GM21381 (cell line): ENCODE data around the gene ARHGEF12.

Experiments
- ATAC-seq: cut with Tn5 transposase; IDR thresholded peaks from one replicate; pipeline ENCODE4 v1.9.1; 2021; ENCODE audit warnings: mild to moderate bottlenecking, moderate library complexity; ENCODE audit not compliant: unreplicated experiment

The ARHGEF12 gene, protein sequence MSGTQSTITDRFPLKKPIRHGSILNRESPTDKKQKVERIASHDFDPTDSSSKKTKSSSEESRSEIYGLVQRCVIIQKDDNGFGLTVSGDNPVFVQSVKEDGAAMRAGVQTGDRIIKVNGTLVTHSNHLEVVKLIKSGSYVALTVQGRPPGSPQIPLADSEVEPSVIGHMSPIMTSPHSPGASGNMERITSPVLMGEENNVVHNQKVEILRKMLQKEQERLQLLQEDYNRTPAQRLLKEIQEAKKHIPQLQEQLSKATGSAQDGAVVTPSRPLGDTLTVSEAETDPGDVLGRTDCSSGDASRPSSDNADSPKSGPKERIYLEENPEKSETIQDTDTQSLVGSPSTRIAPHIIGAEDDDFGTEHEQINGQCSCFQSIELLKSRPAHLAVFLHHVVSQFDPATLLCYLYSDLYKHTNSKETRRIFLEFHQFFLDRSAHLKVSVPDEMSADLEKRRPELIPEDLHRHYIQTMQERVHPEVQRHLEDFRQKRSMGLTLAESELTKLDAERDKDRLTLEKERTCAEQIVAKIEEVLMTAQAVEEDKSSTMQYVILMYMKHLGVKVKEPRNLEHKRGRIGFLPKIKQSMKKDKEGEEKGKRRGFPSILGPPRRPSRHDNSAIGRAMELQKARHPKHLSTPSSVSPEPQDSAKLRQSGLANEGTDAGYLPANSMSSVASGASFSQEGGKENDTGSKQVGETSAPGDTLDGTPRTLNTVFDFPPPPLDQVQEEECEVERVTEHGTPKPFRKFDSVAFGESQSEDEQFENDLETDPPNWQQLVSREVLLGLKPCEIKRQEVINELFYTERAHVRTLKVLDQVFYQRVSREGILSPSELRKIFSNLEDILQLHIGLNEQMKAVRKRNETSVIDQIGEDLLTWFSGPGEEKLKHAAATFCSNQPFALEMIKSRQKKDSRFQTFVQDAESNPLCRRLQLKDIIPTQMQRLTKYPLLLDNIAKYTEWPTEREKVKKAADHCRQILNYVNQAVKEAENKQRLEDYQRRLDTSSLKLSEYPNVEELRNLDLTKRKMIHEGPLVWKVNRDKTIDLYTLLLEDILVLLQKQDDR (N-terminal part only)

DNA sequence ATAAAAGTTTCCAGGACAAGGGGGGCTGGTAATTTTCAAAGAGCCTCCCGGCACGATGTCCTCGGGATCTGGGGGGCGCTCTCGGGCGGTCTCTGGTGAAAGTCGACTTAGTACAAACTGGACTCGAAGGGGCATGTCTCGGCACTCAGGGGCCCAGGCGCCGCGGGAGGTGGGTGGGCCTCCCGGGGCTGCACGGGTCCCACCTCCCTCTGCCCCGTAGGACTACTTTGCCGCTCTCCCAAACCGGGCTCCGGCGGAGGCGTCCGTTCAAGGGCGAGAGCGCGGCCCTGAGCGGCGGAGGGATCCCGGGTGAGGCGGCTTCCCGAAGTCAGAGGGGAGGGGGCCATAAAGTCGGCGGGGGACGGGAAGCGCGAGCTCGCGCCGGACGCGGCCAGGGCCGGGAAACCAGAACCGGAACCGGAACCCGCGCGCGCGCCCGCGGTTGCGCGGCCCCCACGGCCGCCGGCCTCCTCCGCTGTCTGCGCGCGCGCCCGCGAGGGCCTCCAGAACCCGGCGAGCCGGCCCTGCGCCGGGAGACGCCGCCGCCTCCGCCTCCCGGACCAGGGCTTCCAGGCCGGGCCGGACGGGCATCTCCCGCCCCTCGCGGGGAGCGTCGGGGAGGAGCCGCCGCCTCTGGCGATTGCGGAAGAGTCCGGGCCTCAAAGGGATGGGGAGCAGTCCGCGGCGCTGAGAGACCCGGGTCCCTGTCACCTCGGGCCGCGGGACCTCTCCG lies at the start of gene ARHGEF12:
TSS of gene ARHGEF12 (plus strand) at position 506 of the 733 bp plus-strand sequence. CDS start 831 bp downstream, outside the sequence.
- ATAC-seq, result peak; percentile 68

DNA sequence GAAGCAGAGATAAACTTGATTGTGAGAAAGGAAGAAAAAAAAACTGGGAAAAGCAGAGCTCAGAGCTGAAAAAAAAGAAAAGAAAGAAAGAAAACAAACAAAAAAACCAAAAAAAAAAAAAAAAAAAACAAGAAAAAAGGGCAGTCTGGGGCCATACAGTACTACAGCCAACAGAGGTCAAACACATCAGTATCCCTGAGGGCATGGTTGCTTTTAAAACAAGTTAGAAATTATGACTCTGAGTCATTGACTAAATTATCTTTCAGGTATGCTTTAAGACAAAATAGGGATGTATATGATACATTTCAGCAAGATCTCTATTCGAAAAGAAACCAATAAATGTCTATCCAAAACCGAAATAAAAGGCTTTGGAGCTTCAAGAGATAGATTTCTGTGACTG lies 48.2 kb upstream of the ARHGEF12 start:
- ATAC-seq, result no peak

DNA sequence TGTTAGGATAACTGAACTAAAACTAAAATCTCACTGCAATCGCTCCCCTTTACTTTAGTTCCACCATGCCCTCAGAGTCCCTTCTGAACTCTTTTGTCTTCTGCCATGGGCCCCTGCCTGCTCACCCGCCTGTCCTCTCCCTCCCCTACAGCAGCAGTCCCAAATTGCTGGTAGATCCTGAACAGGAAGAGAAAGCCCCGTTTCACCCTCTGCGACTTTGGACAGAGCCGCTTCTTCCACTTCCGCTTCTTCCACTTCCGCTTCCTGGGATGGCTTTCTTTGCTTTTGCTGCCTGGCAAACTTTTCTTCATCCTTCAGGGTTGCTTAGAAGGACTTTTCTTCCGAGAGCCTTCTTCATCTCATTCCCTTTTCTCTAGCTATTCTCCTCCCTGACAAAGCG lies 46.8 kb upstream of the ARHGEF12 start:
- ATAC-seq, result no peak

DNA sequence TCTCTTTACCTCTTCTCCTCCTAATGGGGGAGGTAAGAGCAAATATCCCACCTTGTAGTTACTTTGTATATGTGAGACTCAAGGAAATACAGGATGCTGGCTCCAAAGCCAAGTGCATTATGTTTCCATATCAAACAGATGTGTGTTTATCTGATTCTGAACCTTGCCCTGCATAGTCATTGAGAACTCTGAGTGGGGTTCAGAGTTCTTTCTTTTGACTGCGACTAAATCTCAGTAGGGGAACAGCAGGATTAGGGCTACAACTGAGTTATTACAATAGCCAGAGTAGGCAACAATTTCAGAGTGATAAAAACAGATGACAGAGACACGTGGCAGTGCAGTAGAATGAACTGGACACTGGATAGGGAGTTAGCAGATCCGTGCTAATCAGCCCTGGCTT lies 45.3 kb upstream of the ARHGEF12 start:
- no peak for ATAC-seq

DNA sequence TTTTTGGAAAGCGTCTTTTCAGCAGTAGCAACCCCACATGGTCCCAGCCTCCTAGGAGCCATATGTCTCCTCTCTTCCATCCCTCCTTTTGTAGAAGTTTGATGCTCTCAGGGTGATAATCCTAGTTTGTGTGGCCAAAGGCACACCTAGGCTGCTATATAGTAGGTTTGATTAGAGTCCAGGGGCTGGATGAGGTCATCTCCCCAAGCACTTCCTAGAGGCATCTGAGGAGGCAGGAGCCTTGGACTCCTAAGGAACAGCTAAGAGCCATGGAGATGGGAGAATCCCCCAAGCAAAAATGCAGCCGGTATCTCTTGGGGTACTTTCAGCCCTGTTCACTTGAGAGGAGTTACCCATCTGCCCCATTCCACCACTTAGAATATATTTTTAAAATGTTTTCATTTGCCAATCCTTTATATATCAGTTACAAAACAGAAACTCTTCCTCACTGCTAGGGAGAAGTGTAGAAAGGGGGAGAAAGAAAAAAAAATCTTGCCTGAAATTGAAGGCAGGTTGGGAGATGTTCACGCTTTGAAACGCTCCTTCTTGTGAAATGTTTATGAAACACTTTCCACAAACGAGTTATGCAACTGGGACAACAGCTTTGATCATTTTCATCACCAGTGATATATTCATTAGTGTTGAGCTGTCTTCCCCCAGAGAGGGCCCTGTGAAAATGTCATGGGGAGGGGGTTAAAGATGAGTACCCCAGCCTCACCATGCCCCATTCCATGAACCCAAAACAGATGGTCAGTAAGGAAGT lies 43.0 kb upstream of the ARHGEF12 start:
- no peak for ATAC-seq

DNA sequence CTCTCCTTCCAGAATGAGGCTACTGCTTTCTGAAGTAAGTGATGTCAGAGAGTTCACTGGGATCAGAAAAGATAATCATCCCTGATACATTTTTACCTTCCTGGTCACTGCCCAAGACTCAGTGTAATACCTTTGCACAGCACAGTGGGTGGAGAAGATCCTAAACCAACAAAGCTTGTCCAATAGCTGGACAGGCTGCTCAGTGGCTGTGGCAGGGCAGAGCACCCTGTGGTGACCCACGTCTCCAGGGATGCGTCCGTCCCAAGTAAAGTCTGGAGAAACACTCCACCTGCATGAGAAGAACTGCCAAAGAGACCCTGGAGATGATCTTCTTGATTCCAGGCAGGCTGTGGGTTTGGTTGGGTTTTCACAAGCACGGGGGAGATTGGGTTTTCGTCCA lies 42.1 kb upstream of the ARHGEF12 start:
- no peak for ATAC-seq

DNA sequence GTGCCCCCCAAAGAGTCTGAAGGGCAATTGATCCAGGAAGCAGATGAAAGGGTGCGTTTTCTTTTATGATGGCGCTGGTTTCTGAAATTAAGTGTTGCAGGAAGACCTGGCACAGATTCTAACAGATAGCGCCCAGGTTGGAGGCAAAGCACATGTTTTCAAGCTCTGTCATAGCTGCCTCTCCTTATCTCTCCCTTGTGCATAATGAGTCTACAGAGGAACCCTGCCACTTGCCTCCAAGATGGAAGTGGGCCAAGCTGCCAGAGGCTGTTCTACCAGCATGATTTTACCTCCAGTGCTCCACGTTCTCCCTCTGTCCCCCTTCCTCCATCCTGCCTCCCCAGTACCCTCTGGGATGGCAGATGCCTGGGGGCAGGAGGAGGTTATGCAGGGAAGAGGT lies 41.1 kb upstream of the ARHGEF12 start:
- ATAC-seq, result no peak

DNA sequence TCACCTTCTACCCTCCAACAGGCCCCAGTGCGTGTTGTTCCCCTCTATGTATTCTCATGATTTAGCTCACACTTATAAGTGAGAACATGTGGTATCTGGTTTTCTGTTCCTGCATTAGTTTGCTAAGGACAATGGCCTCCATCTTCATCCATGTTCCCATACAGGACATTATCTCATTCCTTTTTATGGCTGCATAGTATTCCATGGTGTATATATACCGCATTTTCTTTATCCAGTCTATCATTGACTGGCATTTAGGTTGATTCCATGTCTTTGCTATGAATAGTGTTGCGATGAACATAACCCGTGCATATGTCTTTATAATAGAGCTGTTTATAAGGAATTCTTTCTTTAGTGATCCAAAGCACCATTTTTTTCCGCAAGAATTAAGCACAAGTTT lies 39.7 kb upstream of the ARHGEF12 start:
- no peak for ATAC-seq

DNA sequence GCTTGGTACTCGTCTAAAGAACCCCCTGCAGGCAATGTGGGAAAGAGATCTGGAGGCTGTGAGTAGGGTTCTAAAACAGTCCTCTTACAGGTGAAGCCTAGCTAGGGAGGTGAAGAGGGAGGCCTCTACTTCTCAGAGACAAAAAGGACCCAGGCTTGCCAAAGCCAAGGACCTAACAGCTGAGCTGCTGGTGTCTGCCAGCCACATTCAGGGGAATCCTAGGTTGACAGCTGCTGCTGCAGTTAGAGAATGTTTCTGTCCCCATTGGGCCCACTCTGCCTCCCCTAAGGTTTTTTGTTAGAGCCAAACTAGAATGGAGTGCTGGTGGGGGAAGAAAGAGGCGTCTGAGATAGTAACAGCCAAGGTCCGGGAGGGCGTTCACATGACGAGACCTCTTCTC lies 37.8 kb upstream of the ARHGEF12 start:
- no peak for ATAC-seq

DNA sequence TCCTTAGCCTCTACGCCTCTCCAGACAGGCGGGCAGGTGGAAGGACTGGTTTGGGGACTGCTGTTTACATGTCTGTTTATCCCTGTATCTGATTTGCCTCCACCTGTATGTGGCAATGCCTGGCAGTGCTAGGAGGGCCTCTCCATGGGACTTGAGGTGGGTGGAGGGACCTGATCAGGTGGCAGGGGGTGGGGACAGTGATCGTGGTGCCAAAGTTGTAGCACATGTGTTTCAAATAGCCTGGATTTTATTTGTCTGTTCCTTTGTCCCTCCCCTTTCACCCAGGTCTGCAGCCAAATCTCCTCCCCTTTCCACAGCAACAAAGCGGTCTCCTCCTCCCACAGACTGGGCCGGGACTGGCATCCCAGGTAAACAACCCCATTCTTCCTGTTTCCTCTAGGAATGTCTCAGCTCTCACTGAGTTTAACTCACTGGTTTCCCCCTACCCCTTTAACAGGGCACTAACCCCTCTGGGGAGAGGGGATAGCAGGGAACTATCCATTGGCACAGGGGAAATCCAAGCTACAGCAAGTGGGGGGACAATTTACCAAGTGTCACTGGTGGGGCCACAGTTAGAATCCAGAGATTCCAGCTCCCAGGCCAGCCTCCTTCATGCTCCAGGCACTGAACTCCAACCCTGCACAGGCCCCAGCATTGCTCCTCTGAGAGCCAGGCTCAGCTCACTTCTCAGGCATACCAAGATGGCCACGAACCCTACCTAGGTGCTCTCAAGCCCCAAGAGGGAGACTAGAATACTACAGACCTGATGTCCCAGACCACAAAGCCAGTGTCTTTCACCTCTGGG lies 34.0 kb upstream of the ARHGEF12 start:
- no peak for ATAC-seq

DNA sequence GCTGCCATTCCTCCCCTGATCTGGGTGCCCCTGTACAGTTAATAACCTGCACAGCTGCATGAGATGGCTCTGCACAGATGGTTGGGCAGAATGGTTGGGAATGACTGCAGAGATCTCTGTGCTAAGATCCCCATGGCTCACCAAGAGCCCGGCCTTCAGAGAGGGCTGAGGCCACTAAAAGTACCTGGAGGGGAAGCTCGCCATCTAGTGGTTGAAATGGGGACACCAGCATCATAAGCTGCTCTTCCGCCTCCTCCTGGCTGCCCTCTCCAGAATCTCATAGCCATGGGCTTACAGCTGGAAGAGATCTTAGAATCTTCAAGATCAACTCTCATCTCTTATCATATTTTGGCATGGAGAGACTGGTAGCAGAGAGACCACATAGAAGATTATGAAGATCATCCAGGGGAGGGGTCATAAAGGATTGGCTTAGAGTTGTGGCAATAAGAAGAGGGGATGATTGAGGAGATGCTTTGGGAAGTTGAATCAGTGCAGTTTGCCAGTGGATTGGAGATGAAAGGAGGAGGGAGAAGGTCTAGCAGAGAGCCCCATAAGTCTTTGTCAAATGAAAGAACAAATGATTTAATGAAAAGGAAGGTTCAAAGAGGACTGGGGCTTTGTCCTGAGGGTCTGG lies 33.1 kb upstream of the ARHGEF12 start:
- peak; percentile 79 for ATAC-seq

DNA sequence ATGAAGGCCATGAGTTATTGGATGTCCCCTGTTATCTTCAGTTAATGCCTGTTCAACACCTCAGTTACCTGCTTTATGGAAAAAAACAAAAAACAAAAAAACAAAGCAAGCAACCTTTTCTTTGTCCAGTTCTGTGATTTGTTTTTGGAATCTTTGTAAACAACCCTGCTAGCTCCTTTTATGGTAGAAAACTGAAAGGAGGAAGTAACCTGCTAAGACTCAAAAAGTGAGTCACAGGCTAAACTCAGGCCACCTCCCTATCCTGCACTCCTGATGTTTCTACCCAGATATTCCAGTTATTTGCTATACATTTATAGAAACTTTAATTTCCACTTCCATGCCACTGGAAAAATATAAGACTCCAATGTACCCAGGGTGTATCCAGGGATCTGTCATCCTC lies 31.7 kb upstream of the ARHGEF12 start:
- ATAC-seq, result no peak

DNA sequence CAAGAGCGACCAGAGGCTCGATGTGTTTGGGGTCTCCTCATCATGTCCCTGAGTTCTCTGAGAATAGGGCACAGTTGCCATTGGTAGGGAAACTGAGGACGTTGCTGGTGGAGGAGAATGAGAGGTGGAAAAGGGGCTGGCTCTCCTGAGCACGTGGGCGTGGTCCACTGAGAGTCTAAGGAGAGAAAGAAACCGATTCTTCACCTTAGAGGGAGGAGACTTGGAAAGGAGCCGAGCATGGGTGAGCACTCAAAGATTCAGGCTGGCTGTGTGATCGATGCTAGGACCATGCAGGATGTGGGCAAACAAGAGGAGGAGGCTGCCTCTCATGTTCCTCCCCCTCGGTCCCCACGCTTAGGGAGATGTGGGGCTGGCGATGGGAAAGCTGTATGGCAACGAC lies 30.9 kb upstream of the ARHGEF12 start:
- no peak for ATAC-seq

DNA sequence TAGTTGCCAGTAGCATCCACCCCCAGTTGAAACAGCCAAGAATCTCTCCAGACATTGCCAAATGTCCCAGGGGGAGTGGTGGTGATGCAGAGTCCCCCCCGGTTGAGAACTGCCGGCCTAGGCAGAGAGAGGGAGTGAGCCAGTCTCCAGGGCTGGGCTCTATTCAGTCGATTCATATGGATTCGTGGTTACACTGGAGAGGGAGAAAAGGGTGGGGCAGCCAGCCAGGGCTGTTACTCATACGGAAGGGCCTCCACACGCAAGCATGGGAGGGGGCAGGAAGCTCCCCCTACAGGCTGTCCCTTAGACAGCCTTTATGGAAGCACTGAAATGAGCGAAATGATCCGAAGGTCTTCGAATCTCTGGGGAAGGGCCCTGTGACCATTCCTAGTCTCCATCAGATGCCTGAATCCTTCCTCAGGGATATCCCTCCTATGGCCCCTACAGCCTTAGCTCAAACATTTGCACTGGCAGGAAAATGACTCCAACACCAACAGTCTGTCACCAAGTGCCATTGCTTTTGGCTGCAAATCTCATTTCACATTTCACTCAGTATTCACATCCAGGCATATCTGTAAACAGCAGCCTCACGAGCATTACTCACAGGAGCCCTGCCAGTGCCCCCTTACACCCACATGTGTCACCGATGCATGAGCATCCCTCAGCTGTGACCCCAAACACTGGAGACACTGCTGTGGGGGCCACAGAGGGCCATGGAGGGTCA lies 29.5 kb upstream of the ARHGEF12 start:
- ATAC-seq, result no peak

DNA sequence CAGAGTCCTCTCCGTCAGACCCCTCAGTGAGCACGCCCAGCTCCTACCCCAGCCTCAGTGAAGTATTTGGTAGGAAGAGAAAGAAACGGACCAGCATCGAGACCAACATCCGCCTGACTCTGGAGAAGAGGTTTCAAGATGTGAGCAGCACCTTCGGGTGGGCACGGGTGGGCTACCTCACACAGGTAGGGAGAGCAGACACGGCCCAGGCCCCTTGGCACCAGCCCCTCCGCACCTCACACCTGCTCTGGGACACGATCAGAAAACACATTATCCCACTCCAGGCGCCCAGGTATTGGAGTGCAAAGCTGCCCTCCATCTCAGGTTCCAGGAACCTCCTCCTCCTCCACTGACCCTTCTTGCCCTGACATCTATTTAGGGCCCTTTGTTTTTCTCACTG lies 28.7 kb upstream of the ARHGEF12 start:
- no peak for ATAC-seq

DNA sequence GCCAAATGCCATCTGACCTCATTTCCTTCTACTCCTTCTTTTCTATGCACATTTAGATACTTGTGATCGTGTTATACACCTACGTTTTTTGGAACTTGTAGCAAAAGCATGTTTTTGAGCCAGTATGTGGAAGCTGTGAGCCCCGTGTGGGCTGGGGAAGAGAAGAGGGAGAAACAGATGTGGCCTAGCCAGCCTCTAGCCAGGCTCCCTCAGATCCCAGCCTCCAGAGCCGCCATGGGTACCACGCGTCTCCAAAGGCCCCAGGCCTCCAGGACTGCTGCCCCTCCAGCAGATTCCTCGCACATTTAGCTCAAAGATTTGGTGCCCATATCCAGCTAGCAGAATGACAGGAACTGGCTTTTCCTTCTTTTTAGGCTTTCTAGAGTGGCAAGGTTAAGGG lies 28.1 kb upstream of the ARHGEF12 start:
- no peak for ATAC-seq

DNA sequence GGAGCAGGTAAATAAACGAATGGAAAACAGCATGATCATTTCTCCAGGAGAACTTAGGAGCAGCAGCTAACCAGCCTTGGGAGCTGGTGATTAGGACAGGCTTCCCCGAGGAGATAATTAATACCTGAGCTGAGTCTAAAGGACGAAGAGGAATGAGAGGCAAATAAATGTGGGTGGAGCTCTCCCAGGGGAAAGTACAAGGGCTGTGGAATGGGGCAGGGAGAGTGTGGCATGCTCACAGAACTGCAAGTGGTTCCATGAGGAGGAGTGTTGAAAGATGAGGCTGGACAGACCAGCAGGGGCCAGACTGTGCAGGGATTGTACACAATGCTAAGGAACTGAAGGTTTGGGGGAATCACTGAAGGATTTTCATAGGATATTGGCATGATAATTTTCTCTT lies 25.3 kb upstream of the ARHGEF12 start:
- ATAC-seq, result no peak

DNA sequence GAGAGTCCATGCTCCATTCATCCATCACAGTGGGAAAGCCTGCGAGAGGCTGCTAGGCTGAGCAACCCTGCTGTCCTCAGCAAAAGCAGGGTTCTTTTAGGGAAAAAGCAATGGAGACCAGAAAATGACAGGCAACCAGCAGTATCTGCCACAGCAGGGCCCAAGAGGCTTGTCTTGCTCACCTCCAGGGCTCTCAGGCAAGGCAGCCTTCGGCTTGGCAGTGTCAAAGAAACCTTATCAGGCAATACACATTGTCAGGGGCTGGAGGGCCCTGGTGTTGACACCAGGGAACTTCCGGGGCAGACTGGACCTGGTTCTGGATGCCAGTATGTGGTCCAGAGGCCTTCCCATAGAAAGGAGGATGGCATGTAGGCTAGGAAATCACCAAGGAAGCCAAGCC lies 21.4 kb upstream of the ARHGEF12 start:
- no peak for ATAC-seq
